ENCODE data around the gene CDRT15.

GRCh38 chr17:14268264-14268663, 31.6 kb upstream of the CDRT15 start:
- TF ChIP-seq EZH2 (IDR thresholded peaks at IDR 0.05; ENCODE audit: low read depth, unreplicated experiment) = no peak
- TF ChIP-seq, protein P1, sequence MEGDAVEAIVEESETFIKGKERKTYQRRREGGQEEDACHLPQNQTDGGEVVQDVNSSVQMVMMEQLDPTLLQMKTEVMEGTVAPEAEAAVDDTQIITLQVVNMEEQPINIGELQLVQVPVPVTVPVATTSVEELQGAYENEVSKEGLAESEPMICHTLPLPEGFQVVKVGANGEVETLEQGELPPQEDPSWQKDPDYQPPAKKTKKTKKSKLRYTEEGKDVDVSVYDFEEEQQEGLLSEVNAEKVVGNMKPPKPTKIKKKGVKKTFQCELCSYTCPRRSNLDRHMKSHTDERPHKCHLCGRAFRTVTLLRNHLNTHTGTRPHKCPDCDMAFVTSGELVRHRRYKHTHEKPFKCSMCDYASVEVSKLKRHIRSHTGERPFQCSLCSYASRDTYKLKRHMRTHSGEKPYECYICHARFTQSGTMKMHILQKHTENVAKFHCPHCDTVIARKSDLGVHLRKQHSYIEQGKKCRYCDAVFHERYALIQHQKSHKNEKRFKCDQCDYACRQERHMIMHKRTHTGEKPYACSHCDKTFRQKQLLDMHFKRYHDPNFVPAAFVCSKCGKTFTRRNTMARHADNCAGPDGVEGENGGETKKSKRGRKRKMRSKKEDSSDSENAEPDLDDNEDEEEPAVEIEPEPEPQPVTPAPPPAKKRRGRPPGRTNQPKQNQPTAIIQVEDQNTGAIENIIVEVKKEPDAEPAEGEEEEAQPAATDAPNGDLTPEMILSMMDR (conservative IDR thresholded peaks at IDR 0.05; ENCODE audit: low read depth in 2 of 2) = peak; percentile 24 to 54
- no peak for TF ChIP-seq POLR2AphosphoS5 (IDR thresholded peaks at IDR 0.05; ENCODE audit: low read depth)
- TF ChIP-seq EZH2phosphoT487 (IDR thresholded peaks at IDR 0.05; ENCODE audit: unreplicated experiment) = no peak
- TF ChIP-seq STAT1 (IDR thresholded peaks at IDR 0.05; ENCODE audit: unreplicated experiment) = no peak

Data from GM23338 (cell line).